ENCODE results near the gene EPHB3.
"Not testable (repeated sequence)": the region's sequence is repeated elsewhere in the genome, so short reads cannot be mapped to it uniquely, and the experiment has no call there.

The EPHB3 gene

DNA sequence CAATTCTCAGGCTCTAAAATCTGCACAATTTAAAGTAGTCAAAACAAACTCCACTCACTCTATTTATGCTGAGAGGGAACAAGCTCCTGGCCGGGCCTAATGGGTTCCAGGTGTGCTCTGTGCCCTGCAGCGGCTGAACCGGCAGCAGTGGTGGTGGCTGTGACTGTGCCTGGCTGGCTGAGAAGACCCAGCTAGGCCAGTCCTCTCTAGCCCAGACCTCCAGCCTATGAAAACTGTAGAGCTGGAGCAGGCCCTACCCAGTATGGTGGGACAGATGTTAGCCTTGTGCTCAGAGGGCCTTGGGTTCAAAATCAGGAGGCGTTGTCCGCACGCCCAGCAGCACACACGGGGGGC is 37.0 kb downstream of the EPHB3 start:
- no peak for DNase-seq (ENCODE audit: low read depth in 3 of 3)

DNA sequence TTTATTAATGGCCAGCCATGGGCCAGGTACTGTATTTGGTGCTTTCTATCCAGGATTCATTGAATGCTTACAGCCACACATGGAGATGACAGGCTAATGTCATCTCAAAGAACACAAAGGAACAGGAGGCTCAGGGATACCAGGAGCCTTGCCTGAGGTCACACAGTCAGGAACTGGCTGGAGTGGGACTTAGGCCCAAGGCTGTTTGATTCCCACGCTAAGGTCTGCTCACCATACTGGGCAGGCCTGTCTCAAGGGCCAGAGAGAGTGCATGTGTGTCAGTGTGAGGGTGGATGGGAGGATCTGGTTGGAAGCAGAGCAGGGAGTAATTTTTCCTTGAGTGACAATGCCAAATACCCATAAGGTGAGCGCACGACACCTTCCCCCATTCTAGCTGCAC is 37.6 kb downstream of the EPHB3 start:
- DNase-seq (ENCODE audit: low read depth in 3 of 3): no peak

DNA sequence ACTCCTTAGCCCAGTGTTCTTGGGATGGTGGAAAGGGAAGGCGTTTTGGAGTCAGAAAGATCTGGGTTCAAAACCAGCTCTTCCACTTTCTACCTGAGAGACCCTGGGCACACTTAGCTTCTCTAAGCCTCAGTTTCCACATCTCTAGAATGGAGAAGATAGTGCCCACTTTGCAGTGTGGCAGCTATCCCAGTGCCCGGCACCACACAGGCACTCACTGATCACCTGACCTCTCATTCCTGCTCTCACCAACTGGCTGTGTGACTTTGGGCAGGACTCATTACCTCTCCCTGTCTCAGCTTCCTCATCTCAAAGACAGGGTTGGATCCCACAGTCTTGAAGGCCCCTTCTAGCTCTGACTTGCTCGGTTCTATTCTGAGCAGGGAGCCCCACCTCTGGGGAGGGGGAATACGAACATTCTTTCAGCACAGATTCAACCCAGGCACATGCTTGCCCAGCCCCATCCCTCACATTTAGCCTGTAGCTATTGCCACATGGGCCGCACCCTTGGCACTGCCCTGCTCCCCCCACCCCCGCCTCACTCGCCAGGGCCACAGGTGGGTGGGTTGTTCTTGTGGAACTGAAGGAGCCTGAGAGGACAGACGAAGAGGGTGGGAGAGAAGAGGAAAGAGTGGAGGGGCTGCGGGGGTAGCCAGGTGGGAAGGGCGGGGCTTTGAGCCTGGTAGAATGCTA is 39.2 kb downstream of the EPHB3 start:
- DNase-seq (ENCODE audit: low read depth in 3 of 3): no peak

DNA sequence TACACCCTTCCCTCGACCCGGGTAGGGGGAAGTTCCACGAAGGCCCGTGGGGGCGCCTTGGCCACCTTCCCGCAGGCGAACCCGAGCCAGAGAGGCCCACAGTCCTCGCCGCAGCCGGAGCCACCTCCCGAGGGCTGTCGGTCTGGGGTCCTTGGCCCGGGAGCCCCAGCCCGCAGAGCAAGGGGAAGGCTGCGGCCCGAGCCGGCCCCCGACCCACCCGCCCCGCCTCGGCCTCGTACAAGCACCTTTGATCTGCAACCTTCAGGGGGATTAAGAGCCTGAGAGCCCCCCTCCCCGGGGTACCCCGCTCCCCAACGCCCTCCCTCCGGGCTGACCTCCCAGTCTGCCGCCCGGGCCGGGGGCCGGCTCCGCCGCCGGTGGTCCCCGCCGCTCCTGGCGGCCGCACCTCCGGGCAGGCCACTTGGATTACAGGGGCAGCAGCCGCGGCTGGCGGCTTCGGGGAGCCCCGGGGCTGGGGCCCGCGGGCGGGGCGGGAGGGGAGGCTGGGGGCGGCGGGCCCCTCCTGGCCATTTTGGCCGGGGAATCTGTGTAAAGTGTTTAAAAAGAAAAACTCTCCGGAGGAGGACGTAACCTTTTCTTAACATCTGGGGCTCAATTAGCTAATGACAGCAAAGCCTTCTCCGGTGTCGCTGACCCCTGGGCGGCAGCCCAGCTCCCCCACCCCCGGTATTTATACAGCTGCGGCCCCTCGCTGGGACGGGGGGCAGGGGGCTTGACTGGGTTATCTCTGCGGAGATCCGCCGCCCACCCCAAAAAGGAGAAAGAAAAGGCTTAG is 40.2 kb downstream of the EPHB3 start:
- no peak for DNase-seq (ENCODE audit: low read depth in 3 of 3)

DNA sequence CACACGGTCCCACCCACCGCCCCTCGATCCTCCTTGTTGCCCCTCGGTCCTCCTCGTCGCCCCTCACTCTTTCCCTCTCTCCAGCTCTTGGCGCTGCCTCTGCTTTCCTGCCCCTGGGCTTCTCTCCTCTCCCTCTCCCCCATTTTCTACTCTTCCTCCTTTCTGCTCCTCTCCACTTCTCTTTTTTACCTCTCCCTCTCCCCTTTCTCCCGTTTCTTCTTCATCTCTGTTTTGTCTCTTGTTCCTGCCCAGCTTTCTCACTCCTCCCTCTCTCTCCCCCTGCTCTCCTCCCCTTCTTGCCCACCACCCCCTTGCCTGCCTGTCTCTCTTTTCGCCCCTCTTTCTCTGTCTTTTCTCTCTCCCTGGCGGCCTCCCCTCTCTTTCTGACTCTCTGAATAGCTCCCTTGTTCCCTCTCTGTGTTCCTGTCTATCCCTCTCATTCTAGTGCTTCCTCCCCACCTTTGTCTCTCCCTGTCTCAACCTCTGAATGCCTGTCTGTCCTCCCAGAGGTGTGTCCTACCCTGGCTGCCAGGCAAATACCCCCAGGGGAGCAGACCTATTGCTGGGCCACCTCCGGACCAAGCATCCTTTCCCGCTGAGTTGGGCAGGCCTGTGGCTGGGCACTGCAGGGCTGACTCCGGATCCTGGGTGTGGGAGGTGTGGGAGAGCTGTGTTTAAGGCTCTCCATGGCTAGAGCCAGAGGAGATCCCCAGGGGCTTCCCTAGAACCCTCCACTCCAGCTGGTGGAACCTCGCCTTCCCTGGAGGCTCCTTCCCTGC is 41.0 kb downstream of the EPHB3 start:
- no peak for DNase-seq (ENCODE audit: low read depth in 3 of 3)

DNA sequence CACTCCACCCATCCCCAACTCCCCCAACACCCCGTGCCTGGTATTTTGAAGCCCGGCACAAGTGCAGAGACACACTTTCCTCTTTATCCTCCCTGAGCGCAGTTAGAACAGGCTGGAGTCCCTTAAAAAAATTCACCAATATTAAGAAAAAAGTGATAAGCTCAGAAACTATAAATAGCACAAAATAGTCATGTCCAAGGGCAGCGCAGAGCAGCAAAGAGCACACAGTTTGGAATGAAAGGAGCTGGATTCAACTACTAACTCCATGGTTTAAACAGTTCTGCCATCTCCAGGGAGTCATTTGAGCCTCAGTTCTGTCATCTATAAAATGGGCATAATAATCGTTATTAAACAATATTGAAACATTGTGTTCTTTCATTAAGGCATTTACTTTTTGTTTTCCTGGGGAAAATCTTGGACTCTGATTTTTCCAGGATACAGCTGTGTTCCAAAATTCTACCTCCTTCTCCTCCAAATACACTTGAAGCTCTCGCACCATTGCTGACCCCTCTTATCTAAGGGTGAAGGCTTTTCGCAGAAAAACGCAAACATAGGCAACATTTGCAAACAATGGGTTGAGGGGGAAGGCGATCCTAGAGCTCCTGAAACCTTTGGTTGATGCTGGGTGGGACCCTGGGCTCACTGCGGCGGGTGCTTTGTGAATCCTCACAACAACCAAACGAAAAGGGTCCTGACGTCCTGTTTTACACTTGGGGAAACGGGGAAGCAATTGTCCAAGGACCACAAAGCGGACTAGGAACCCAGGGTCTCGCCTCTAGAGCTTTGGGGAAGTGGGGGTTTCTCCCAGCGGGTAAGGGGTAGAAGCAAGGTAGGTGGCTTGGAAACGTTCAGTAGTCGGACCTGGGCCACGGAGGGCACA is 41.8 kb downstream of the EPHB3 start:
- no peak for DNase-seq (ENCODE audit: low read depth in 3 of 3)

DNA sequence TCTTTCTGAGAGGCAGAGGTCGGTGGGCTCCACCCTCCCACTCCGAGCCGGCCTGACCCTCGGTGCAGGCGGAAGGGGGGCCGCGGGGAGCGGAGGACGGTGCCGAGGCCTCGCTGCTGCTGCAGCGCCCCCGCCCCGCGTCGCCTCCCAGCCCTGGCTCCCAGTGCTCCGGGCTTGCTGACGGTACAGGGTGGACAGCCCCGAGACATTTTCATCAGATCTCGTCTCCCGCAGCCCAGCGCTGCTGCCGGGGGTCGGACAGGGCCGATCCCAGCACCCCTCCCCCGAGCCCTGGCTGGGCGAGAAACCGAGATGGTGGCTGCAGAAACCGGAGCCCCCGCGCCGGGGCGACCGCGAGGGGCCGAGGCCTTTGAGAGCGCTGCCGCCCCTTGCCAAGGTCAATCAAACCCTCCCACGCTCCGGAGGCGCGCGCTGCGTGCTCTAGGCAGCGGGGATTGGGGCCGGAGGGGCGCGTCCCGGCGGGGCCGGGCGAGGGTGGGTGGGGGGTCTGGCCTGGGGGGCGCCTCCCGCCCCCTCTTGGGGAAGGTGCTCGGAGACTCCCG is 42.5 kb downstream of the EPHB3 start:
- no peak for DNase-seq (ENCODE audit: low read depth in 3 of 3)

DNA sequence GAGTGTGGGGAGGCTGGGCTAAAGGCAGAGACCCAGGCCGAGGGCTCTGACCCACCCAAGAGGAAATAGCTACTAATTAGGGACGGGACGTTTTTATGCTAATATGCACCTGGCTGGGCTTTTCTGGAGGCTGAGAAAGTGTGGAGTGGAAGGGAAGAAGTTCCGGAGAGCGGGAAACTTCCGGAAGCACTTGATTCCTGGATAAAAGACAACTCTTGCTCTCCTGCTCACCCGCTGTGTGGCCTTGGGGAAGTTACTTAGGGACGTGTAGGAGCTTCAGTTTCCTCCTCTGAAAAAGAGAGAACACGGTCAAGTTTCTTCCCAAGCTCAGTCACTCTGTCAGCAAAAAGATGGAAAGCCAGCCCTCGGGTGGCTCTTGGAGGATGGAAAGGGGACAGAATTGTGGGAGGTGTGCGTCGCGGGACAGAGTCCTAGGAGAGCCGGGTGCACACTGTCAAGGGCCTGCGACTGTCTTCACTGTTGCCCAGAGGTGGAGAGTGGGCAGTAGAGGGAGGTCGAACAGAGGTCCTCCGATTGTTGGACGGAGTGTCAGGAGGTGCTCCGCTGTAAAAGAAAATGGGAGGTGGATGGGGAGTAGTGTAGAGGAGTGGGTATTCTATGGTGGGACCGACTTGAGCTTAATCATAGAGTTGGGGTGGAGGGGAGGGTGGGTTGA is 43.2 kb downstream of the EPHB3 start:
- DNase-seq (ENCODE audit: low read depth in 3 of 3): no peak

DNA sequence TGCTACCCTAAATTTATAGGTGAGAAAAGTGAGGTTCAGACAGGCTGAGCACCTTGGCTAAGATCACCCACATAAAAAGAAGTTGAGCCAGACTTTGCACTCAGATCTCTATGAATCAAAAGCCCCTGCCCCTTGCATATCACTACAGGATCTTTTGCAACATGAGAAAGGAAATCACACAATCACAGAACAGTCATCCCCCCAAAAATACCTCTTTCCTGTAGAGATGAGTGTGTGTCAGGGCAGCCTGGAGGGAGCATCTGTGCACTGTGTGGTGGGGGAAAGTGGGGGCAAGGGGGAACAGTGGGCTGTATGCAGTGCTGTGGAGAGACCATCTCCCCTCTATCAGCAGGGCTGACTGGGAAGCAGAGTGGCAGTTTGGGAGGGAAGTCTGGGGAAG is 46.6 kb downstream of the EPHB3 start:
- DNase-seq (ENCODE audit: low read depth in 3 of 3): no peak

DNA sequence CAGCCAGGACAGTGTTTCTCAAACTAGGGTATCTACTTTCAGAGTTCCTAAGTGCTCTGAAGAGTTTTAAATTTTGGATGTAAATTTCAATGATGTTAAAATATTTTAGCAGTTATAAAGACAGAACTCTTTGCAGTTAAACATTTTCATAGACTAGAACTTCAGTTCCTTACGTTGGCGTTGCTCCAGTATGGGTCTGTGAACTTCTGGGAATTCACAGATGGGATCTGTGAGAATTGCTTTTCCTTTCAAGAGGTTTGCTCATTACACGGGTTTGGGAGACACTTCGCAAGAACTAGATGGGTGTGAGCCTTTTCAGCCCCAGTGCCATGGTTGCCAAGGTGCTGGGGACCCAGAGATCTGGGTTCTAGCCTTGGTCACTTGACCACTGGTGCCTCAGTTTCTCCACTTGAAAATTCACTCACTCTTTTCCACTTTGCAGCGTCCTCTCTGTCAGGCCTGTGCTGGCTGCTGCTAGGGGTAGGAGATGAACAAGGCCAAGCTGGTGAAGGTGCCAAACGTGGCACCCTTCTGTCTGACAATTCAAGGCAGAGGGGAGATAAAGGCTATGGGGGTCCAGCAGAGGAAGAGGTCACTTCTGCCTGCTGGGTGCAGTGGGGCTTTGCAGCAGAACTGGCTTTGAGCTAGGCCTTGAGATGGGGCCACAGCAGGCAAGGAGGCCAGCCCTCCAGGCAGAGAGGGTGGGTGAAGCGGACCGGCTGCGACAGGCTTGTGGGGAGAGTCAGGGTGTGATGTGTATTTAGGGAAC is 48.1 kb downstream of the EPHB3 start:
- no peak for DNase-seq (ENCODE audit: low read depth in 3 of 3)

DNA sequence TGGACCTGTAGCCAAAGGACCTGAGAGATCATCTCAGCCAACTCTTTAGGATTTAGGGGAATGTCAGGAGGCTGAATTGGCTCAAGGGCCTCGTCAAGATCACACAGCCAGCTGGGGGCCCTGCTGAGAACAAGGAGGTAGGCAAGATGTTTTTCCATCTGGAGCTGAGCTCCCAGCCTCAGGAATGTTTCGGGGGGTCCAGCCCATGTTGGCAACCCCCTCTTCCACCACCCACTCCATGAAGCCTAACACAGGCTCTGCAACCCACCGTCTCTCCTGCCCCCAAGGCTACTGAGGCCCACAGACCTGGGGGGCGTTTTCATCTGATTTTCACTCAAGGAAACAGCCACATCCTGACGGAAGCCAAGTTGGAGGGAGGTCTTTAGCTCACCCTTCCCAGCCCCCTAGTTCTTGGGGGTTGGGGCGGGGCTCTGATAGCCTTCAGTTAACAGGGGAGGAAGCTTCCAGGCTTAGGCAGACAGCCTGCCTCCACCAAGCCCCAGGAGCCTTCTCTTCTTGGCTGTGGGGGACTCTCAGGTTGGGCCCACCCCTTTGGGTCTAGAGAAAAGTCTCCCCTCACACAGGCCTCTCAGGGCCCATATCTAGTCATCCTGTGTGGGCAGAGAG is 48.8 kb downstream of the EPHB3 start:
- no peak for DNase-seq (ENCODE audit: low read depth in 3 of 3)

DNA sequence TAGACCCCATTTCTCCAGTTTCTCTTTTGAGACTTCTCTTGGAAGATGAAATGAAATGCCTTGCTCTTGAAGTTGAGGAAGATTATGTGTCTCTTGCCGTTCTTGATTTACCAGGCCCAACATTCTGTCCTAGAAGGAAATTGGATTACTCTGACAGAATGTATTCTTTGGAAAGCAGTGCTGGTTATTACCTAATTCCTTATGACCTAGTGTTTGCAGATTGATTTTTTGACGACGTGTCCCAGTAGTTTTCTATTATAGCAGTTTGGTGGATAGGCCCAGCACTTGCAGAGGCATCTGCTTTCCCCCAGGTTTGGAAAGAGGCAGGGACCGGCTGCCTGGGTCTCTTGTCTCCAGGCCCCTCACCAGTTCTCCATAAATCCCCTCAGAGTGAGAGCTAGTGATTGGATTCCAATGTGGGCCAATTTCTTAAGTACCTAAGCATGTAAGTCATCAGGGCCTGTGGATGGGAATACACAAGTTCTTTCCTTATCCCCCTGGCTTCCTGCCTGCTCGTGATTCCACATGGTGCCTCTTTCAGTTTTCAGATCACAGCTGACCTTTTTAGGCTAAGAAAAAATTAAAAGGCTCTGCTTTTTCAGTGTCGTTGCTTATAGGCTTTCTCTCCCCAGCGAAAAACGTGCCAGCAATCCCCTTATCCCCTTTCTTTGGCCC is 50.2 kb downstream of the EPHB3 start:
- no peak for DNase-seq (ENCODE audit: low read depth in 3 of 3)

DNA sequence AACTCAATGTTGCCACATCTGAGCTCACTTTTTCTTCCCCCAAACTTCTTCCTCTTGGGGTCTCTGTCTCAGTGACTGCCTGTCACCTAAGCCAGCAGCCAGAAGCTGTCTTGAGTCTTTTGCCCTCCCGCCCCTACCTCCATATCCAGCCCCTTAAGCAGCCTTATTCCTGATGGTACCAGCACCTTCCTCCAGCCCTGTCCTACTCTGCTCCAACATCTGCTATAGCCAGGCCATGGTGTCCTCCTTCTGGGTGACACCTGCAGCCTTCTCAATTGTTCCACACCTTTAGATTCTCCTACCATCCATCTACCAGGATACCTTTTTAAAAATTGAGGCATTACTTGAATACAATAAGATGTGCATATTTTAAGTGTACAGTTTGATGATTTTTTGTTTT is 53.8 kb downstream of the EPHB3 start:
- DNase-seq (ENCODE audit: low read depth in 3 of 3): no peak

DNA sequence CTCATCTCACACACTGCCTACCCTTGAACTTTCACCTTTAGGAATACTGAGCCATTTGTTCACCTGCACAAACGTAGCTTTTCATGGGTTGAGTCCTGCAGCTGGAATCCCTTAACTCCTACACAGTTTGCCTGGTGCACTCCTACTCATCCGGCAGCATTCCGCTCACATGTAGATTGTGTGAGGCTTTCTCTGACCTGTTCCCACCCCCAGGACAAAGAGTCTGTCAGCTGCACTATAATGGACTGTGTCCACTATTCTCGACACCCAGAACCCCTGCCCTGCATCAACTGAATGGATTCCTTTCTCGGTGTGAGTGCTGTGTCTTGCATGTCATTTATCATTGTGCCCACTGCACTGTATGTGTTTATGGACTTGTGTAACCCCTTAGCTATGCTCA is 54.9 kb downstream of the EPHB3 start:
- DNase-seq (ENCODE audit: low read depth in 3 of 3): no peak

DNA sequence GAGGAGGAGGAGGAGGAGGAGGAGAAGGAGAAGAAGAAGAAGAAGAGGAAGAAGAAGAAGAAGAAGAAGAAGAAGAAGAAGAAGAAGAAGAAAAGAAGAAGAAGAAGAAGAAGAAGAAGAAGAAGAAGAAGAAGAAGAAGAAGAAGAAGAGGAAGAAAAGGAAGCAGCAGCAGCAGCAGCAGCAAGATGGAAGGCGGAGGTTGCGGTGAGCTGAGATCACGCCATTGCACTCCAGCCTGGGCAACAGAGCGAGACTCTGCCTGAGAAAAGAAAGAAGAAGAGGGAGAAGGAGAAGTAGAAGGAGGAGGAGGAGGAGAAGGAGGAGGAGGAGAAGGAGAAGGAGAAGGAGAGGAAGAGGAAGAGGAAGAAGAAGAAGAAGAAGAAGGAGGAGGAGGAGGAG is 55.7 kb downstream of the EPHB3 start:
- DNase-seq (ENCODE audit: low read depth in 3 of 3): not testable (repeated sequence)

DNA sequence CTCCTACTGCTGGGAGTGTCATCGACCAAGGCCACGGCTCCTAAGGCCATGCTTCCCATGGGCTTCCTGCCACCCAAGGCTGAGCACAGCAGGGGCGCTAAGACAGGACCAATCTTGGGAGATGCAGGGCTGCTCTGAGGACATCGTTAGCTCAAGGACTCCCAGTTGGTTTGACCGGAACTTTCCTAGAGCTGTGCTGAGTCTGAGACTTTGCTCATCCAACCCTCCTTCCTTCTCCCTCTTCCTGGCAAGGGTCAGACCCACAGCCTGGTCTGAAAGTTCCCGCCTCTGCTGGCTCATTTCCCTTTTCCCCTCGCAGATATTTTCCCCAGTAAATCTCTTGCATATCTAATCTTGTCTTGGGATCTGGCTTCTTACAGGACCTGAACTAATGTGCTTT is 57.2 kb downstream of the EPHB3 start:
- DNase-seq (ENCODE audit: low read depth in 3 of 3): no peak

DNA sequence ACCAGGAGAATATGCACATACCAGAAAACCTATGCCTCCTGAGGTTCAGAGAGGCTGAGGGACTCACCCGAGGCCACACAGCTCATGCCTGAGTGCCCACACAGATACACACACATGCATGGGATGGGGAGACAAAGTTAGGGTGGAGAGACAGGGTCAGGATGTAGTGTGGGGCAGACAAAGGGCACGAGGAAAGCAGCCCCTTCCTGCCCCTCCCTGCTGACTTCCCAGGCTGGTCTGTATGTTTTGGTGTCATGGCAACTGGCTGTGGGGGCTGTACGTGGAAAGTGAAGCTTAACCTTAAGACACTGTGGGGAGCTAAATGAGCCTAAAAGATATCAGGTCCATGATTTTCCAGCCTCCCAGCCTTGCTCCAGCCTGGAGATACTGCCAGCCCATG is 57.8 kb downstream of the EPHB3 start:
- DNase-seq (ENCODE audit: low read depth in 3 of 3): no peak

DNA sequence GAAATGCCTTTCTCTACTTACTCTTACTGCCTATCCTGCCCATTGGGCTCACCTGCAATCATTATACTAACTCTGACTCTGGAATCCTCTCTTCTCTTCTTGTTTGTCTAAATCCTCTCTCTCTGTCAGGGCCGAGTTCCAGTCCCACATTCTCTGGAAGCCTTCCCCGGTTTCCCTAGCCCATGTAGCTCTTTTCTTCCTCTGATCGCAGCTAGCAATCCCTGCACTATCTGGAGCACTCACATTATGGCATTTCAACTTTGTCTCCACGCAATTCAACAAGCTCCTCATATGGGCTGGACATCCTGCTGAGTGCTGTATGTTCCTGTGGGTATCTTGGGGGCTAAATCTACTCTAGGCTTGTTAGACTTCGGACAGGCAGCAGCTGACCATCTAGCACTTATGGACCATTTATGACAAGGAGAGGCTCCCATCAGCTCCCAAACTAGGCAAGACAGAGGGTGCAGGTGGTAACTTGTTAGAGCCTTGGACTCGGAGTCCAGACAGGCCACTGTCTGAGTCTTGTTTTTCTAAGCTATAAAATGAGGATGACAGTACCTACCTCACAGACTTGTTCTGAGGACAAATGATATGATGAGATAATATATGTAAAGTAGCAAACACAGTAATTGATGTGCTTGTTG is 58.3 kb downstream of the EPHB3 start:
- DNase-seq (ENCODE audit: low read depth in 3 of 3): no peak

Data from stimulated activated CD4-positive, alpha-beta T cell treated with anti-CD3 and anti-CD28 coated beads, TNF-alpha, amount 100 ng/mL, for 4 hours (primary cell).